Activated CD8-positive, alpha-beta T cell treated with anti-CD3 and anti-CD28 coated beads, Interleukin-2, amount 10 ng/mL, durations not matched to agents 7 days and 5 days (primary cell): ENCODE data around the gene COL9A1. TPM values are rescaled to one million over a fixed set of nuclear protein-coding genes. Genes with fewer than 3 reads are reported as not detected.

Experiments used
- ATAC-seq: fragments of 150-1000 bp; cut with Tn5 transposase; one replicate; pipeline ENCODE4 v1.10.0; 2021; ENCODE audit warnings: moderate library complexity
- CTCF ChIA-PET: fragments of 350-600 bp; sonication (Branson Sonifier 250); formaldehyde crosslinking; loops from one replicate; lab custom pipeline; 2021; ENCODE audit warnings: antibody characterized with exemption; lab: Charles Lee
- POLR2A ChIA-PET: fragments of 350-600 bp; sonication (Branson Sonifier 250); formaldehyde crosslinking; loops from one replicate; lab custom pipeline; 2021; ENCODE audit warnings: antibody characterized with exemption; lab: Charles Lee
- DNase-seq: peaks from one replicate; pipeline ENCODE4 v3.0.0-alpha.2; 2020
- H3K27ac Mint-ChIP-seq: one replicate; pipeline ENCODE4 v1.8.0; 2021; ENCODE audit warnings: mild to moderate bottlenecking, mixed read lengths
- H3K27me3 Mint-ChIP-seq: one replicate; pipeline ENCODE4 v1.8.0; 2021; ENCODE audit warnings: low read depth, mixed read lengths
- H3K36me3 Mint-ChIP-seq: one replicate; pipeline ENCODE4 v1.8.0; 2021; ENCODE audit warnings: low read depth, mixed read lengths
- H3K4me1 Mint-ChIP-seq: one replicate; pipeline ENCODE4 v1.8.0; 2021; ENCODE audit warnings: low read depth, mixed read lengths
- H3K4me3 Mint-ChIP-seq: one replicate; pipeline ENCODE4 v1.8.0; 2021; ENCODE audit warnings: mild to moderate bottlenecking, mixed read lengths
- H3K9me3 Mint-ChIP-seq: one replicate; pipeline ENCODE4 v1.8.0; 2022; ENCODE audit warnings: mixed read lengths; ENCODE audit not compliant: insufficient read depth
- total RNA-seq, 2 experiments: library from RNA; stranded (reverse); gene quantifications; one replicate each; pipeline ENCODE4 v1.2.3, GENCODE V29; 2021

The COL9A1 gene
- total RNA-seq, 2 experiments from 2014 or later = not detected

- no peak for ATAC-seq
- H3K4me1 Mint-ChIP-seq = no peaks in the 10 kb centered on the region
- ChIA-PET POLR2A (no interaction called here), CTCF (no interaction called here)
- no peak overlapping the region for H3K4me3 Mint-ChIP-seq
- no peak overlapping the region for H3K27ac Mint-ChIP-seq
- no peak for DNase-seq
- no peaks in the 10 kb centered on the region for H3K9me3 Mint-ChIP-seq
- H3K36me3 Mint-ChIP-seq = no peaks in the 10 kb centered on the region
- H3K27me3 Mint-ChIP-seq = no peaks in the 10 kb centered on the region
These were observed 116.4 kb downstream of the COL9A1 start for GRCh38 chr6:70186461-70186860.

DNA sequence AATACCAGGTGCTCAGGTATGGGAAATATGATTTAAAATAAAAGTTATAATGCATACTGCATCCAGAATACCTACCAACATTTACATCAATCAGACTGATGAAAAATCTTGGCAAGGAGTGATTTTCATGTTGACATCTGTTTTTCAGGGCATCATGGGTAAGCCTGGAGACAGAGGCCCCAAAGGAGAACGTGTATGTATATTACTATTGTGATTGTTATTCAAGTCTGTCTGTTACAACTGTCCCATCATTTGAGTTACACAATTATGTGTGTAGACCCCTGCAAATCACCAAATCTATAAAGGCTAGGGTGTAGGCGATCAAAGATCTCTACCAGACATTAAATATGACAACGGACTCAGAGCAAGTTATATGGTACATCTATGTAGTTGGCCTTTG, 118.2 kb downstream of the COL9A1 start:
- H3K4me3 Mint-ChIP-seq = no peak overlapping the region
- ATAC-seq (no peak), DNase-seq (no peak)
- POLR2A ChIA-PET = no interaction called here
- H3K9me3 Mint-ChIP-seq = no peaks in the 10 kb centered on the region
- no peaks in the 10 kb centered on the region for H3K36me3 Mint-ChIP-seq
- no peak overlapping the region for H3K27ac Mint-ChIP-seq
- no peaks in the 10 kb centered on the region for H3K27me3 Mint-ChIP-seq
- CTCF ChIA-PET = no interaction called here
- no peaks in the 10 kb centered on the region for H3K4me1 Mint-ChIP-seq

- CTCF ChIA-PET = no interaction called here
- H3K9me3 Mint-ChIP-seq = no peaks in the 10 kb centered on the region
- H3K4me1 Mint-ChIP-seq = no peaks in the 10 kb centered on the region
- no peaks in the 10 kb centered on the region for H3K36me3 Mint-ChIP-seq
- no peak overlapping the region for H3K4me3 Mint-ChIP-seq
- ATAC-seq (no peak), DNase-seq (no peak)
- POLR2A ChIA-PET = no interaction called here
- H3K27ac Mint-ChIP-seq = no peak overlapping the region
- H3K27me3 Mint-ChIP-seq = no peaks in the 10 kb centered on the region
These were observed 119.3 kb downstream of the COL9A1 start for GRCh38 chr6:70183538-70183937.

GRCh38 chr6:70180901-70181599, 121.8 kb downstream of the COL9A1 start:
- H3K27me3 Mint-ChIP-seq = no peaks in the 10 kb centered on the region
- no peak for ATAC-seq
- H3K36me3 Mint-ChIP-seq = no peaks in the 10 kb centered on the region
- no peak for DNase-seq
- no peaks in the 10 kb centered on the region for H3K4me1 Mint-ChIP-seq
- H3K4me3 Mint-ChIP-seq = no peak overlapping the region
- no peaks in the 10 kb centered on the region for H3K9me3 Mint-ChIP-seq
- ChIA-PET CTCF (no interaction called here), POLR2A (no interaction called here)
- H3K27ac Mint-ChIP-seq = no peak overlapping the region

- DNase-seq (no peak), ATAC-seq (no peak)
- Mint-ChIP-seq H3K4me3 (no peak overlapping the region), H3K36me3 (no peaks in the 10 kb centered on the region), H3K9me3 (no peaks in the 10 kb centered on the region), H3K27me3 (no peaks in the 10 kb centered on the region), H3K4me1 (no peaks in the 10 kb centered on the region), H3K27ac (no peak overlapping the region)
- ChIA-PET CTCF (no interaction called here), POLR2A (no interaction called here)
These were observed 122.5 kb downstream of the COL9A1 start for GRCh38 chr6:70180183-70180900.

- Mint-ChIP-seq H3K4me3 (no peak overlapping the region), H3K27ac (no peak overlapping the region), H3K9me3 (no peaks in the 10 kb centered on the region), H3K4me1 (no peaks in the 10 kb centered on the region), H3K36me3 (no peaks in the 10 kb centered on the region), H3K27me3 (peaks cover 2% of the 10 kb centered on the region)
- ChIA-PET POLR2A (no interaction called here), CTCF (no interaction called here)
- DNase-seq (no peak), ATAC-seq (no peak)
These were observed 125.9 kb downstream of the COL9A1 start for GRCh38 chr6:70176842-70177550.

- POLR2A ChIA-PET = no interaction called here
- ATAC-seq (no peak), DNase-seq (no peak)
- CTCF ChIA-PET = interaction anchor here (1.1 kb wide), 1 partner anchor 9 kb away, joined by 3 read pairs; no protein-coding TSS in a partner anchor
- Mint-ChIP-seq H3K27me3 (peaks cover 8% of the 10 kb centered on the region), H3K27ac (no peak overlapping the region), H3K36me3 (no peaks in the 10 kb centered on the region), H3K4me1 (no peaks in the 10 kb centered on the region), H3K9me3 (no peaks in the 10 kb centered on the region), H3K4me3 (no peak overlapping the region)
These were observed 127.1 kb downstream of the COL9A1 start for GRCh38 chr6:70175770-70176169.

GRCh38 chr6:70172252-70172651, 130.6 kb downstream of the COL9A1 start:
- ChIA-PET POLR2A (no interaction called here), CTCF (no interaction called here)
- Mint-ChIP-seq H3K27me3 (peaks cover 11% of the 10 kb centered on the region), H3K36me3 (no peaks in the 10 kb centered on the region), H3K9me3 (no peaks in the 10 kb centered on the region), H3K27ac (no peak overlapping the region), H3K4me3 (no peak overlapping the region), H3K4me1 (no peaks in the 10 kb centered on the region)
- ATAC-seq (no peak), DNase-seq (no peak)

- no peak overlapping the region for H3K27ac Mint-ChIP-seq
- H3K4me1 Mint-ChIP-seq = no peaks in the 10 kb centered on the region
- no peaks in the 10 kb centered on the region for H3K9me3 Mint-ChIP-seq
- no peaks in the 10 kb centered on the region for H3K36me3 Mint-ChIP-seq
- H3K4me3 Mint-ChIP-seq = no peak overlapping the region
- DNase-seq (no peak), ATAC-seq (no peak)
- peaks cover 20% of the 10 kb centered on the region for H3K27me3 Mint-ChIP-seq
- ChIA-PET CTCF (no interaction called here), POLR2A (no interaction called here)
These were observed 131.6 kb downstream of the COL9A1 start for GRCh38 chr6:70171236-70171635.

GRCh38 chr6:70168681-70169377, 134.1 kb downstream of the COL9A1 start:
- DNase-seq = no peak
- CTCF ChIA-PET = no interaction called here
- no peak for ATAC-seq
- Mint-ChIP-seq H3K27ac (no peak overlapping the region), H3K9me3 (no peaks in the 10 kb centered on the region), H3K27me3 (peaks cover 27% of the 10 kb centered on the region), H3K4me1 (no peaks in the 10 kb centered on the region), H3K4me3 (no peak overlapping the region), H3K36me3 (no peaks in the 10 kb centered on the region)
- POLR2A ChIA-PET = no interaction called here
